ENCODE data around the gene SERPINB13.
A peak's percentile ranks its signal among the peaks of the same experiment; 100 is the strongest.

The SERPINB13 gene

DNA sequence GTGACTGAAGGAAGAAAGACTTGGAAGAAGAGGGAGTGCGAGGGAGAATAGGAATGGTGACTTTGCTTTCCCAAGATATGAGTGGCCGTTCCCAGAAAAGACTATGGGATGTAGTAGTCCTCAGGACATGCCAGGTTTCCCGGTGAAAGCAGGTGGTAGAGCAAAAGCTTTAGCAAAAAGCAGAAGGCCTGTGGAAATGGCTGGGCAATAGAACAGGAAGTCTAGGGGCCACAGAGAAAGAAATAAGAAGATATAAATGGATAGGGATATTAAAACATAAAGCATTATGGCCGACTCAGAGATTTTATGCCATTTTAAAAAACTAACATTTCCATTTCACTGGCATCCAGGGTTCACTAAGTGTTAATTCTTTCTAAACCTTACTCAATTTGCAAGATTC is 1.2 kb upstream of the SERPINB13 start:
- Histone ChIP-seq H3K27ac (peak overlapping the region in 11 of 21 experiments; percentile 5 to 68 (median 41)), H3K4me3 (no peak overlapping the region)

- Histone ChIP-seq H3K4me3 (peak overlapping the region in 1 of 7 experiments; percentile 10), H3K27ac (peak overlapping the region in 14 of 21 experiments; percentile 5 to 58 (median 39))
Measured at GRCh38 chr18:63586431-63586830, 712 bp upstream of the SERPINB13 start.

DNA sequence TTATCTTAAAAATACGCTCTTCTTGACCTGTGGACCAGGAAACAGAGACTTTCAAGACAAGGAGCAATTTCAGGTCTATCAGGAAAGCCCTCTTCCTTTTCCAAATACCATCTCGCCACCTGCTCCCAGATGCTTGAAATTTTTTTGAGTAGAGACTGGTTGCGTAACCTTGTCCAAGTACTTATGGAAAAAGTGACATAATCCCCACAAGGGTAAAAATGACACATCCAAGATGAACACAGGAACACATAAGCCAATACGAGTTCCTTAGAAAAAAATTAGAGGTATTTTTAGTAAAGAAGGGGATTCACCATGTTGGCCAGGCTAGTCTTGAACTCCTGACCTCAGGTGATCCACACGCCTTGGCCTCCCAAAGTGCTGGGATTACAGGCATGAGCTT is 1.8 kb downstream of the SERPINB13 start:
- Histone ChIP-seq H3K4me3 (peak overlapping the region in 1 of 7 experiments; percentile 19), H3K27ac (no peak overlapping the region)

GRCh38 chr18:63590373-63590772 is 3.2 kb downstream of the SERPINB13 start:
- Histone ChIP-seq H3K27ac (no peak overlapping the region), H3K4me3 (no peak overlapping the region)

DNA sequence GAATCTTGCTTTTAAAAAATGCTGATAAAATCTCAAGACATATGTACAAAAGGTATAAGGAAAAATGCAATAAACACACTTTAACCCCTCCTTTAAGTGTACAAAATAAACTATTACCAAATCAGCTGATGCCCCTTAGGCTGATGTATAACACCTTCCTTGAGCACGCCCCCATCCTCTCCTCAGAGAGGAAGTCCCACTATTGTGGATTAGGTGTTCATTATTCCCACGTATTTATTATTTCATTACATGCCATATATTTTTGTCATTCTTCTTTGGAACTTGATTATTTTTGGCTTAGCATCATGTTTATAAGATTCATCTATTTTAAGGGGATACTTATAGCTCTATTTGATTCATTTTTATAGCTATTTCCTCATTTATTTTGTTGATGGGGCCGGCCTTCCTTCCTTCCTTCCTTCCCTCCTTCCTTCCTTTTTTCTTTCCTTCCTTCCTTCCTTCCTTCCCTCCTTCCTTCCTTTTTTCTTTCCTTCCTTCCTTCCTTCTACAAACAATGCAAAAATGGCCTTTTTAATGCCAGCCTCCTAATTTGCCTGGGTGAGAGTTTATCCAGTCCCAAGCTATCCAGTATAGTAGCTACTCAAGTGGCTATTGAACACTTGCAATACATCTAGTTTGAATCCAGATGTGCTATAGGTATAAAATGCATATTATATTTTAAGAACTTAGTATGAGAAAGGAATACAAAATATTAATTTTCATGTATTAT is 4.0 kb downstream of the SERPINB13 start:
- no peak overlapping the region for H3K27ac ChIP-seq
- H3K4me3 ChIP-seq = no peak overlapping the region

- Histone ChIP-seq H3K27ac (no peak overlapping the region), H3K4me3 (no peak overlapping the region)
Measured at GRCh38 chr18:63591725-63592124, 4.6 kb downstream of the SERPINB13 start.

DNA sequence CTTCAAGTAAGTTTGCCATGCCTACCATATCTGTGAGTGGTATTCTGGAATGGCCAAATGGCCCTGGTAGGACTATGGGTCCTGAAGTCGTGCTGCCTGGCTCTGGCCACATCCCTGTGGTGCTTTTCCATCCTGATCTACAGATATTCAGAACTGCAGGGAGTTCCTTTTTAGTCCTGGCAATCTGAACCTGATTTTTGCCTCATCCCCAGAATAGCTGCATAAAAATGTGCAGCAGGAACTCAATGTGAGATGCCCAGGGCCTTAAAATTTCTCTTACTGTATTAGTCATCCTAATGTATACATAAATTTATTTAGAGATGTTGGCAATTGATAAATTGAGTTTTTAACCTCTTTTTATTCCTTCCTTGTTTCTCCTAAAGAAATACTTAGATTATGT is 5.3 kb downstream of the SERPINB13 start:
- Histone ChIP-seq H3K4me3 (no peak overlapping the region), H3K27ac (no peak overlapping the region)

DNA sequence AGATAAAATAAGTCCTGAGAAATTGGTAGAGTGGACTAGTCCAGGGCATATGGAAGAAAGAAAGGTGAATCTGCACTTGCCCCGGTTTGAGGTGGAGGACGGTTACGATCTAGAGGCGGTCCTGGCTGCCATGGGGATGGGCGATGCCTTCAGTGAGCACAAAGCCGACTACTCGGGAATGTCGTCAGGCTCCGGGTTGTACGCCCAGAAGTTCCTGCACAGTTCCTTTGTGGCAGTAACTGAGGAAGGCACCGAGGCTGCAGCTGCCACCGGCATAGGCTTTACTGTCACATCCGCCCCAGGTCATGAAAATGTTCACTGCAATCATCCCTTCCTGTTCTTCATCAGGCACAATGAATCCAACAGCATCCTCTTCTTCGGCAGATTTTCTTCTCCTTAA is 9.8 kb downstream of the SERPINB13 start:
- Histone ChIP-seq H3K4me3 (no peak overlapping the region), H3K27ac (no peak overlapping the region)

DNA sequence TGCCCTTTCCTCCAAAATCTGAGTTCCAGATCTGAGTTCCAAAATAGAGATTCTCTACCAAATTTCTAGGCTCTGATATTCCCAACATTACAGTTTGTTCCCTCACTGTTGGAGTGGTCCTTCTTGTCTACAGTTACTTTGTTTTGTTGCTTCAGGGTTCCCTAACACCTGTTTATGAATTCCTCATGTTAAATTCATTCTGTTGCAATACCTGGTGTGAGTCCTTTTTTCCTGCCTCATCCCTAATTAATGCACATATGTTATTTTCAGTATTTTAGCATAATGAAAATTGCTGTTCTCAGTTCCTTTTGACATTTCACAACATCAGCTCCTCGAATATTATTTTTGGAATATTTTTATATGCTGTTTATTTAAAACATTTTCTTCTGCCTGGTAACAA is 16.2 kb downstream of the SERPINB13 start:
- no peak overlapping the region for H3K4me3 ChIP-seq
- no peak overlapping the region for H3K27ac ChIP-seq

DNA sequence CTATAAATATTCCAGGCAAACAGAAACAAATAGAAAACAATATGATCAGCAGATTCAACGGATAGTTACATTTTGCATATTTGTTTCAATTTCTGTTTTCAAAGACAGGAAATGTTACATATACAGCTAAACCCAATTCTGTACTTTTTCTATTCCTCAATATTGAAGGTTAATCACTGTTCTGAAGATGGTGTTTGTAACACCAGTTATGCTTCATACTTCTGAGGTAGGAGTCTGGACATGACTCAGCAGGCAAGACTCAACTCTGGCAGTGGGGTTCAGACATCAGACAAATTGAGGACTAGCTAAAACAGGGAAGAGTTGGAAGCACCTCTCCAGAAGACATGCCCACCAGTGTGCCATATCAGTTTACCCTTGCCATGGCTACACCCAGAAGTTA is 16.6 kb downstream of the SERPINB13 start:
- no peak overlapping the region for H3K4me3 ChIP-seq
- peak overlapping the region in 3 of 21 experiments; percentile 5 to 69 (median 25) for H3K27ac ChIP-seq

DNA sequence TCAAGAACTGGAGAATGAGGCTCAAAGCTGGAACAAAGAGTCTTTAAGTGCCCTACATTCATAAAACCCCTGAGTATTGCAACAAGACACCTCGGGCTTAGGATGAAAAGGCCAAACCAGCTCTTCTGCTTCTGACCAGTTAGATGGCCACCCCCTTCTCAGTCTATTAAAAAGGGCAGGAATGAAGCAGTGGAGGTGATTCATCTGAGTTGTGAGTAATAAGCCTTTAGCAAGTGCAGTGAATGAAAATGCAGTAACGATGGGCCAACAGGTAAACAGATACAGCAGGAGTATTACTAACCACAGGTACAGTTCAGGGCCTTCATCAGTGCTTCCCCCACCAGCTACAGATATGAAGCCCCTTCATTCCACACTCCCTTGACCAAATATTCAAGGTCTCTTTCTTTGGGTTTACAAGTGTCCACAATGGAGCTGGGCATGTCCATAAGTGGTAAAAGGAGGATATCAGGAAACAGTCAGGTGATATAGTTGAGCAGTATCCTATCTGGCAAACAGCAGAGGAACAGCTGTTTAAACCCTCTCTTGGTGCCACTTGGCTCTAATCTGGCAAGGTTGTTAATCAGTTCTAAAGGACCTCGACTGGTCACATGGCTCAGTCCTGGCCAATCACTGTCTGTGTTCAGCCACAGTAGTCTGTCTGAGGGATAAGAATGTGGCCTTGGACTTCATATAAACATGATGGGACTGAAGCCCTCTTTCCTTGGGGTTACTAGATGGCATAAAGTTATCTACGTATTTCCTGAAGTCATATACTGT is 17.8 kb downstream of the SERPINB13 start:
- Histone ChIP-seq H3K4me3 (no peak overlapping the region), H3K27ac (peak overlapping the region in 9 of 21 experiments; percentile 11 to 69 (median 42))

- H3K4me3 ChIP-seq = no peak overlapping the region
- H3K27ac ChIP-seq = no peak overlapping the region
Measured at GRCh38 chr18:63606526-63606925, 19.4 kb downstream of the SERPINB13 start.

- Histone ChIP-seq H3K4me3 (no peak overlapping the region), H3K27ac (no peak overlapping the region)
Measured at GRCh38 chr18:63613420-63613819, 26.3 kb downstream of the SERPINB13 start.

DNA sequence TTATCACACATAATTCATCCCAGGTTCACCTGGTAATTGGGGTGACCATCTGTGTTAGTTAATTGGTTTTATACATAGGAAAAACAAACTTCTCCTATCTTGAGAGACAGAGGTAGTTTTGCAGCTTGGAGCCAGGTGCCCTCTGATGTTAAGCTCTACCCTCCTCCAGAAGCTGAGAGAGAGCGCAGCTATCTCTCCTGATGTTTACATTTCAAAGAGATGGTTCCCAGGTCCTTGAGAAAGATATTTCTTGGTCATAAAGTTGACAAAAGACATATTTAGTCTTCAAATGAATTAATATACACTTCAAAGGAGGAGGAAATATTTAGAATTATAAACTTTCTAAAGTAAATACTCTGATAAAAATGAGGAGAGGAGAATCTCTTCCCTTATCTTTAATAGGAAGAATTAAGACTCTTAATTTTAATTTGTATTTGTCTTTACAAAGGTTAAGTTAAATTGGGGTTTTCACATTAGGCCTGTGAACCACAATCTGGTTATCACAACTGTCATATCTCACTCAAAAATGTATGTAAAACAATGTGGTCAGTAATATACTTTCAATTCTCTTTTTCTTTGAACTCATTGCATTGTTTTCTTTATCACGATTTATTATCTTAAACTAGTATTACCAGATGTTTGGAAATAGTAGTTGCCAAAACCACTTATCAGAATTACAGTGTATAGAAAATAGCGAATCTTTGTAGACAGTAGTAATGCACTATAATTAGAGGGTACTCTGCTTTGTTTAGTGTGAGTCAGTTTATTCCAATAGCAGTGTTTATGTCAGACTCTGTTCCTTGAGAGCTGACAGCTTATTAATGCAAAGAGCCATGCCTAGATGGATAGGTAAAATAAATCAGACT is 30.1 kb downstream of the SERPINB13 start:
- Histone ChIP-seq H3K4me3 (no peak overlapping the region), H3K27ac (no peak overlapping the region)

DNA sequence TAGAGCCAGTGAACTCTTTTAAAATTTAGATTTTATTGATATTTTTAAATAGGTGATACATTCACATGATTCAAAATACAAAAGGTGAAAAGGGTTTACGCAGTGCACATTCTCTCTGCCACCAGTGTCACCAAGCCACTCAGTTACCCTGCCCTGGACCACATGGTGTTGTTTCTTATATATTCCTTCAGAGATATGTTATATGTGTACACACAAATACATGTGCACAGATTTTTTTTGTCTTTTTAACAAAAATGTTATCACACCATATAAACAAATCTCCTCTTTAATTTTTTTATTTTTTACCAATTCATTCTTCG is 30.7 kb downstream of the SERPINB13 start:
- H3K4me3 ChIP-seq = no peak overlapping the region

GRCh38 chr18:63619661-63620060 is 32.5 kb downstream of the SERPINB13 start:
- Histone ChIP-seq H3K4me3 (no peak overlapping the region), H3K27ac (no peak overlapping the region)

More for the DNA sequence above, 30.7 kb downstream of the SERPINB13 start:
- no peak overlapping the region for H3K27ac ChIP-seq

GRCh38 chr18:63624863-63625262 is 37.7 kb downstream of the SERPINB13 start:
- no peak overlapping the region for H3K4me3 ChIP-seq
- no peak overlapping the region for H3K27ac ChIP-seq

DNA sequence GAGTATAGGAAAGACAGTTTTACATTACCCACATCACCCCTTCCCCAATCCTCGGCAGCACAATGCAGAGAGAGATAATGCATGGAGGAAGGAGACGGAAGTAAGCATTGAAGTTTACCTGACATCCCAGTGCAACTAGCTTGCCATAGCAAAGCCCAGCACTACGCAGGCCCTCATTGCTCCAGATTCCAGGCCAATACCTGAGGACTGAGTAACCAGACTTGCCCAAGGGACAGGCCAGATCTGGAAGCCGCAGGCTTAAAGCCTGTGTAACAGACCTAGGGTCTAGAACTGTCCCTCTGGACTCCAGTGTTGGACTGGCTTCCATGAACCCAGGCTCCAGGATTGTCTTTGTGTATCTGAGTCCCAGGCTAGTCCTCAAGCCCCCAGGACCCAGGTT is 39.3 kb downstream of the SERPINB13 start:
- H3K4me3 ChIP-seq = no peak overlapping the region

GRCh38 chr18:63627819-63628218 is 40.7 kb downstream of the SERPINB13 start:
- no peak overlapping the region for H3K27ac ChIP-seq

More for the DNA sequence above, 39.3 kb downstream of the SERPINB13 start:
- H3K27ac ChIP-seq = no peak overlapping the region

GRCh38 chr18:63637703-63638102 is 50.6 kb downstream of the SERPINB13 start:
- Histone ChIP-seq H3K27ac (no peak overlapping the region), H3K4me3 (no peak overlapping the region)

More at GRCh38 chr18:63627819-63628218, 40.7 kb downstream of the SERPINB13 start:
- no peak overlapping the region for H3K4me3 ChIP-seq

Data from skin epidermis (tissue), 12 donors.